ENCODE measurements around the gene AGER.
"Not testable (repeated sequence)": the region's sequence is repeated elsewhere in the genome, so short reads cannot be mapped to it uniquely, and the experiment has no call there.

The AGER gene

DNA sequence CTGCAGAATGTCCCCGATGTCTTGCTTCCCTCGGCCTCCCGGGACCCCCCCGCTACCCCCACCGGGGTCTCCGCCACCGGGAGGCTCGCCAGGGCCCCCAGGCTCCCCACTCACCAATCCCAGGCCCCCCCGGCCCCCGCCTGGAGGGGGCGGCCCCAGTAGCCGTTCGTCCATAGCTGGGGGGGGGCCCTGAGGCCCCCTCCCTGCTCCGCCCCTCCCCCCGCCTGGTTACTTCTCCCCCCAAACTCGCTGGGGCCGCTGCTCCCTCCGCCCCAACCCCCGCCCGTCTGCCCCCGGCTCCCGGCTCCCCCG lies 5.6 kb upstream of the AGER start:
- Histone ChIP-seq H3K4me1 (ENCODE audit: control insufficient read depth, insufficient read depth, low read length) (peaks cover 53% of the 10 kb centered on the region), H3K9me3 (ENCODE audit: control insufficient read depth, low read length) (no peaks in the 10 kb centered on the region), H3K27me3 (ENCODE audit: control insufficient read depth, insufficient read depth, low read length) (no peaks in the 10 kb centered on the region), H3K9ac (ENCODE audit: low read length) (peak overlapping the region; percentile 95), H3K4me3 (ENCODE audit: low read length) (peak overlapping the region; percentile 66), H3K36me3 (ENCODE audit: control insufficient read depth, insufficient read depth, low read length) (no peaks in the 10 kb centered on the region)

DNA sequence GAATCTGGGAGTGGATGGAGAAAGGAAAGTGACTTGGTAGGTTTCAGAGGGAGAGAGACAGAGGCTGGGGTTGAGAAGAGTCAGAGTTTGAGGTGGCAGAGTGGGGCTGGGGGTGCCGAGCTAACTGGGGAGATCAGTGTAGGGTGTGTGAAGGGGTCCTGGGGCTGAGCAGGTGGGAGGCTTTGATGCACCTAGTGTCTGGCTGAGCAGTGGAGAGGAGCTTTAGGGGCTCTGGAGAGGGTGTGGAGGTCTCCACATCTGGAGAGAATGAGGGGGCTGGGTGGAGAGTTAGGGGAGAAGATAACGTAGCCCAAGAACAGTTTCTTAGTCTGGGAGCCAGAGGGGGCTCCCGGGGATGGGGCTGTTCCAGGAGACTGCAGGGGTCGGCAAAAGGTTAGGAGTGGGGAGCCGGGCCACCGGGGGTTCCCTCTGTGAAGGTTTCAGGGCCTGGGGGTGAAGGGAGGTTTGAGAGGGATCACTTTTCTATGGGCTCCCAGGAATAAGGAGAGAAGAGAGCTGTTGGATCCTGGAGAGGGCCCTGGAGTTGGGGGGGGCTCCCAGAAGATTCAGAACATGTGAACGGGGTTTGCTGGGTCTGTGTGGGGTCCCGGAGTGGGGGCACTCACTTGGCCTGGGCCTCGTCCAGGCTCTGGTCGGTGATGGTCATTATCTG lies 5.2 kb upstream of the AGER start:
- Histone ChIP-seq H3K36me3 (ENCODE audit: control insufficient read depth, insufficient read depth, low read length) (no peaks in the 10 kb centered on the region), H3K27me3 (ENCODE audit: control insufficient read depth, insufficient read depth, low read length) (no peaks in the 10 kb centered on the region), H3K4me1 (ENCODE audit: control insufficient read depth, insufficient read depth, low read length) (peaks cover 49% of the 10 kb centered on the region), H3K4me3 (ENCODE audit: low read length) (peak overlapping the region; percentile 66), H3K9ac (ENCODE audit: low read length) (peak overlapping the region; percentile 95), H3K9me3 (ENCODE audit: control insufficient read depth, low read length) (no peaks in the 10 kb centered on the region)

GRCh38 chr6:32188381-32189068 lies 4.5 kb upstream of the AGER start:
- Histone ChIP-seq H3K36me3 (ENCODE audit: control insufficient read depth, insufficient read depth, low read length) (no peaks in the 10 kb centered on the region), H3K27me3 (ENCODE audit: control insufficient read depth, insufficient read depth, low read length) (no peaks in the 10 kb centered on the region), H3K4me1 (ENCODE audit: control insufficient read depth, insufficient read depth, low read length) (peaks cover 49% of the 10 kb centered on the region), H3K4me3 (ENCODE audit: low read length) (peak overlapping the region; percentile 66), H3K9ac (ENCODE audit: low read length) (peak overlapping the region; percentile 95), H3K9me3 (ENCODE audit: control insufficient read depth, low read length) (no peaks in the 10 kb centered on the region)

DNA sequence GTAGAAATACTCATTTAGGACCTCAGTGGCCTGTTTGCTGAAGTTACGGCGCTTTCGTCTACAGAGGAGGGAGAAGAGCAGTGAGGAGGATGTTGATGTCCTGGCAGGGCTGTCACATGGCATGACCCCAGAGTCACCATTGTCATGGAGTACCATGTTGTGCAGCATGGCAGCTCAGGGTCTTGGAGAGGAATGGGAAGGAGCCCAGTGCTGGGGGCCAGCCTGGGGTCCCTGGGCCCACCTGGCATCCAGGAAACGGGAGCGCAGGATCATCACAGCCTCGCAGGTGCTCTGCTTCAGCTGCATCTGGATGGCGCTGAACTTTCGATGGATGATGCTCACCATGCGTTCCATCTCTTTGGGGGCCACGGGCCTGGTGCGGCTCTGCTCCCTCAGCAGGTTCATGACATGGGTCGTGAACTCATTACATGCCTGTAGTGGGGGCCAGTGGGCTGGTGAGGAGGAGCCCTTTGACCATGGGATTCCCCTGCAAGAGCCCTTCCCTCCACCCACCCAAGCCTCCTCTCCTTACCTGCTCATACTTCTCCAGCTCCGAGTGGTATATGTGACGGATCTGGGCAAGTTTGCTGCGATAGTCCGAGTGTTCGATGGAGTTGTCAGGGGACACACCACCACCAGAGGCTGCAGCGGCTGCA lies 3.8 kb upstream of the AGER start:
- not testable (repeated sequence) for H3K9ac ChIP-seq (ENCODE audit: low read length); H3K4me3 ChIP-seq (ENCODE audit: low read length); H3K36me3 ChIP-seq (ENCODE audit: control insufficient read depth, insufficient read depth, low read length)

DNA sequence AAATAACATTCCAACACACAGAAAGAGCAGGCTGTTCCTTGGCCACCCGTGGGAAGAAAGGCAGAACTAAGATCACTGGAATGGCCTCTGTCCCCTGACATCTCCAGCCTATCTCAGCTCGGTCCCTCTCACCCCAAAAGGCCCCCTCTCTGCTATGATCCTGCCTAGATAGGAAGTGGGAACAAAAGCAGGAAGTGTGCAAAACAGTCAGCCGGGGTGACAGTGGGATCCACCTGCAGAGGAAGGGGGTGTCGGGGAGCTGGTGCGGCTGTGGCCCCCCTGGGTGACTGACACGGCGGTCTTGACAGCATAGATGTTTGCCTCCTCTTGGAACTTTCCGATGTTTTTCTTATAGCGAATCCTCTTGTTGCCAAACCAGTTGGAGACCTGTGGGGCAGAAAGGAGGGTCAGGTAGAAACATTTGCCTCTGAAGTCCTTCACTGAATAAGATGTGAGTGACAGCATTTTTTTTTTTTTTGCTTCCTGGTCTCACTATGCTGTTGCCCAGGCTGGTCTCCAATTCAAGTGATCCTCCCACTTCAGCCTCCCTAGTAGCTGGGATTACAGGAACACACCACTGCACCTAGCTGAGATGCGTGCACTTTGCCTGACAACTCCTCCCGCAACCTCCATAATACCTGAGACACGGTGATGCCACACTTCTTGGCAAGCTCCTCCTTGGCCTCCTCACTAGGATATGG lies 3.1 kb upstream of the AGER start:
- Histone ChIP-seq H3K4me1 (ENCODE audit: control insufficient read depth, insufficient read depth, low read length) (peaks cover 38% of the 10 kb centered on the region), H3K9me3 (ENCODE audit: control insufficient read depth, low read length) (no peaks in the 10 kb centered on the region), H3K36me3 (ENCODE audit: control insufficient read depth, insufficient read depth, low read length) (no peaks in the 10 kb centered on the region), H3K27me3 (ENCODE audit: control insufficient read depth, insufficient read depth, low read length) (no peaks in the 10 kb centered on the region), H3K4me3 (ENCODE audit: low read length) (no peak overlapping the region), H3K9ac (ENCODE audit: low read length) (no peak overlapping the region)

More for the DNA sequence above, 3.8 kb upstream of the AGER start:
- H3K27me3 ChIP-seq (ENCODE audit: control insufficient read depth, insufficient read depth, low read length); H3K9me3 ChIP-seq (ENCODE audit: control insufficient read depth, low read length): not testable (repeated sequence)
- peaks cover 45% of the 10 kb centered on the region for H3K4me1 ChIP-seq (ENCODE audit: control insufficient read depth, insufficient read depth, low read length)

DNA sequence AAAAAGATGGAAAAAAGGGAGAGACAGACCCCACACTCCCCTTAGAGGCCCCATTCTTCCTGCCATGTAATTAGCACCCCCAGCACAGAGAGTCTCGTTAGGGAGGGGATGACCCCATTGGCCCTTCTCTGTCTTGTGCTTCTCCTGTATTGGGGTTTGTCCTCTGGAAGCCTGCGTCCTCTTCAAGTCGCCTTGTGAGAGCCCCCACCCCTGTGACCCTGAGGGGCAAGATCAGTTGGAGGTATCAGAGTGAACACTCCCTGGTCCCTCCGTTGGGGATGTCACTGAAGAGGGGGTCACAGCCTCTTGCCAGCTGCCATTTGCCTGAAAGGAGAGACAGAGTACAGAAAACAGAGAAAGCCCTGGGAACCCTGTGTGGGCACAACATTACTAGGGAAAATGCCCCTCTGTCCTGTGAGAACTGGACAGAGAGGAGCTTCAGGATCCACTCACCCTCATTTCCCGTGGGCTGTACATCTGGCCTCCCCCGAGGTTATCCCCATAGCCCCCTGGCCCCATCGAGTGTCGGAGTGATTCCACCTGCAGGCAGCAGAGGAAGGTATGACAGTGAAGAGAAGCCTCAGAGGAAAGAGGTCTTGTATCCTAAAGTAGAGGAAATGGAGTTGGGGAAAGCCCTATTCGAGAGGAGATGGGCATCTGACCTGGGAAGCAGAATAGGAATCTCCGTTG lies 2.2 kb upstream of the AGER start:
- H3K27me3 ChIP-seq (ENCODE audit: control insufficient read depth, insufficient read depth, low read length); H3K36me3 ChIP-seq (ENCODE audit: control insufficient read depth, insufficient read depth, low read length); H3K4me3 ChIP-seq (ENCODE audit: low read length); H3K9ac ChIP-seq (ENCODE audit: low read length); H3K9me3 ChIP-seq (ENCODE audit: control insufficient read depth, low read length): not testable (repeated sequence)
- H3K4me1 ChIP-seq (ENCODE audit: control insufficient read depth, insufficient read depth, low read length), result peaks cover 38% of the 10 kb centered on the region

GRCh38 chr6:32185681-32186131 lies 1.7 kb upstream of the AGER start:
- not testable (repeated sequence) for H3K4me3 ChIP-seq (ENCODE audit: low read length); H3K36me3 ChIP-seq (ENCODE audit: control insufficient read depth, insufficient read depth, low read length); H3K9ac ChIP-seq (ENCODE audit: low read length); H3K9me3 ChIP-seq (ENCODE audit: control insufficient read depth, low read length); H3K27me3 ChIP-seq (ENCODE audit: control insufficient read depth, insufficient read depth, low read length)
- peaks cover 39% of the 10 kb centered on the region for H3K4me1 ChIP-seq (ENCODE audit: control insufficient read depth, insufficient read depth, low read length)

- Histone ChIP-seq H3K9ac (ENCODE audit: low read length) (no peak overlapping the region), H3K9me3 (ENCODE audit: control insufficient read depth, low read length) (no peaks in the 10 kb centered on the region), H3K4me3 (ENCODE audit: low read length) (no peak overlapping the region), H3K27me3 (ENCODE audit: control insufficient read depth, insufficient read depth, low read length) (no peaks in the 10 kb centered on the region), H3K36me3 (ENCODE audit: control insufficient read depth, insufficient read depth, low read length) (no peaks in the 10 kb centered on the region), H3K4me1 (ENCODE audit: control insufficient read depth, insufficient read depth, low read length) (peaks cover 43% of the 10 kb centered on the region)
These were observed 470 bp downstream of the AGER start for GRCh38 chr6:32183483-32184083.

GRCh38 chr6:32183030-32183429 lies 1.0 kb downstream of the AGER start:
- Histone ChIP-seq H3K9me3 (ENCODE audit: control insufficient read depth, low read length) (no peaks in the 10 kb centered on the region), H3K36me3 (ENCODE audit: control insufficient read depth, insufficient read depth, low read length) (no peaks in the 10 kb centered on the region), H3K4me1 (ENCODE audit: control insufficient read depth, insufficient read depth, low read length) (peaks cover 40% of the 10 kb centered on the region), H3K27me3 (ENCODE audit: control insufficient read depth, insufficient read depth, low read length) (no peaks in the 10 kb centered on the region), H3K4me3 (ENCODE audit: low read length) (no peak overlapping the region), H3K9ac (ENCODE audit: low read length) (no peak overlapping the region)

DNA sequence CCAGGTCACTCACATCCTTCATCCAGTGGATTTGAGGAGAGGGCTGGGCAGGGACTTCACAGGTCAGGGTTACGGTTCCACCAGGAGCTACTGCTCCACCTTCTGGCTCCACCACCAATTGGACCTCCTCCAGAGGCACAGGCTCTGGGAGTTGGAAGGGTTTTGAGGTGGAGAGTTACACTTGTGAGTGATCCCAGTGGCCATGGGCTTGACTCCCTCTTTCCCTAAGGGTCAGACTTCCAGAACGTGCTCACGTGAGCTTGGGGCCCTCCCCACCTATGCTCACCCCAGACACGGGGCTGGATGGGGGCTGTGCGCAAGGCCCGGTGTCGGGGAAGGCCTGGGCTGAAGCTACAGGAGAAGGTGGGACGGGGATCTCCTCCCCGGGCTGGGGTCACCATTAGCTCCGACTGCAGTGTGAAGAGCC lies 1.5 kb downstream of the AGER start:
- Histone ChIP-seq H3K9ac (ENCODE audit: low read length) (no peak overlapping the region), H3K27me3 (ENCODE audit: control insufficient read depth, insufficient read depth, low read length) (no peaks in the 10 kb centered on the region), H3K36me3 (ENCODE audit: control insufficient read depth, insufficient read depth, low read length) (no peaks in the 10 kb centered on the region), H3K9me3 (ENCODE audit: control insufficient read depth, low read length) (no peaks in the 10 kb centered on the region), H3K4me3 (ENCODE audit: low read length) (no peak overlapping the region), H3K4me1 (ENCODE audit: control insufficient read depth, insufficient read depth, low read length) (peaks cover 35% of the 10 kb centered on the region)

DNA sequence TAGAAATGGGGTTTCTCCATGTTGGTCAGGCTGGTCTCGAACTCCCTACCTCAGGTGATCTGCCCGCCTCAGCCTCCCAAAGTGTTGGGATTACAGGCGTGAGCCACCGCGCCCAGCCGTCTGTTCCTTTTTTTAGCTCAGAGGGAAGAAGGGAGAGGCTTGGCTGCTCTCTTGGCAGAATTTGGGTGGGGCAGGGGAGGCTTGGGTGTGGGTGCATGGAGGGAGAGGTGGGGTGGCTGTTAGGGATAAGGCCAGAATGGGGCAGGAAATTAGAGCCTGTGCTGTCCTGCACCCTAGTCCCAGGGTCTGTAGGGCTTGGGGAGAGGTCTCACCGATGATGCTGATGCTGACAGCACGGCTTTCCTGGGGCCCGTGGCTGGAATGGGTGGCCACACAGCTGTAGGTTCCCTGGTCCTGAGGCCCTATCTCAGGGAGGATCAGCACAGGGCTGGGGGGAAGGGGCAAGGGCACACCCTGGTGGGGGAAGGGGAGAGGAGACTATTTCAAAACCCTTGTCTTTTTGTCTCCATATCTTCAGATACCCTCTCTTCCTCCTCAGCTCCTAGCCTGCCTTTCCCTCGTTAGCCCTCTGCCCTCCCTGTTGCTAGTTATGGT lies 2.0 kb downstream of the AGER start:
- Histone ChIP-seq H3K36me3 (ENCODE audit: control insufficient read depth, insufficient read depth, low read length) (no peaks in the 10 kb centered on the region), H3K27me3 (ENCODE audit: control insufficient read depth, insufficient read depth, low read length) (no peaks in the 10 kb centered on the region), H3K4me3 (ENCODE audit: low read length) (no peak overlapping the region), H3K4me1 (ENCODE audit: control insufficient read depth, insufficient read depth, low read length) (peaks cover 36% of the 10 kb centered on the region), H3K9ac (ENCODE audit: low read length) (no peak overlapping the region), H3K9me3 (ENCODE audit: control insufficient read depth, low read length) (no peaks in the 10 kb centered on the region)
